Osteocyte (in vitro differentiated cells): Measurements from ENCODE around the gene HENMT1. TPM values are rescaled to one million over a fixed set of nuclear protein-coding genes. Genes with fewer than 3 reads are reported as not detected.
"Not testable (repeated sequence)": the region's sequence is repeated elsewhere in the genome, so short reads cannot be mapped to it uniquely, and the experiment has no call there.

Source experiments
- DNase-seq: peaks from one replicate; pipeline ENCODE4 v3.0.0; 2021; ENCODE audit warnings: mixed read lengths; ENCODE audit not compliant: unreplicated experiment; ENCODE audit errors: extremely low spot score
- H3K27ac Mint-ChIP-seq: one replicate; pipeline ENCODE4 v1.8.0; 2021; ENCODE audit warnings: mild to moderate bottlenecking, mixed read lengths; ENCODE audit not compliant: unreplicated experiment
- H3K27me3 Mint-ChIP-seq: one replicate; pipeline ENCODE4 v1.8.0; 2021; ENCODE audit warnings: mixed read lengths; ENCODE audit not compliant: unreplicated experiment
- H3K36me3 Mint-ChIP-seq: one replicate; pipeline ENCODE4 v1.8.0; 2021; ENCODE audit warnings: mixed read lengths; ENCODE audit not compliant: unreplicated experiment
- H3K4me1 Mint-ChIP-seq: one replicate; pipeline ENCODE4 v1.8.0; 2021; ENCODE audit warnings: mixed read lengths; ENCODE audit not compliant: unreplicated experiment
- H3K4me3 Mint-ChIP-seq: one replicate; pipeline ENCODE4 v1.8.0; 2021; ENCODE audit warnings: mild to moderate bottlenecking, moderate library complexity, mixed read lengths; ENCODE audit not compliant: unreplicated experiment
- H3K9me3 Mint-ChIP-seq: one replicate; pipeline ENCODE4 v1.8.0; 2021; ENCODE audit warnings: mixed read lengths; ENCODE audit not compliant: unreplicated experiment
- CTCF ChIP-seq: fragments of 200-600 bp; sonication (generic); IDR thresholded peaks from 2 replicates; pipeline ENCODE4 v1.5.0; 2021; ENCODE audit warnings: antibody characterized with exemption, mild to moderate bottlenecking, moderate library complexity
- long read RNA-seq: library from polyadenylated mRNA; unstranded; transcript quantifications from one replicate; pipeline ENCODE4 v2.0.0, GENCODE V29; 2021
- total RNA-seq: library from RNA; stranded (reverse); gene quantifications from 2 replicates; pipeline ENCODE4 v1.2.1, GENCODE V29; 2021

Gene HENMT1
- total RNA-seq: 6.8 and 7.2 TPM in 2 replicates
- long read RNA-seq, transcript HENMT1-202 (8 exons, 1,874 nt): minor isoform, 34 of 80 reads
- long read RNA-seq, transcript HENMT1-203 (8 exons, 1,696 nt): major isoform, 35 of 80 reads
- long read RNA-seq, partial matches to known transcripts: 1 of 80 reads
- long read RNA-seq, other reads (novel, unspliced or antisense): 9 of 80 reads

GRCh38 chr1:108661030-108661609 lies at the start of gene HENMT1:
TSS of gene HENMT1 (minus strand) at chr1:108661093. CDS start at chr1:108659884, 1,209 bp downstream.
- Mint-ChIP-seq H3K9me3 (no peaks in the 10 kb centered on the region), H3K4me3 (peak within 1 kb of the TSS; percentile 74), H3K27ac (peak within 1 kb of the TSS; percentile 80), H3K4me1 (peaks cover 5% of the 10 kb centered on the region), H3K36me3 (peaks cover 4% of the 10 kb centered on the region), H3K27me3 (no peaks in the 10 kb centered on the region)
- DNase-seq: peak; percentile 86
- TF ChIP-seq CTCF: no peak

- Mint-ChIP-seq H3K36me3 (no peaks in the 10 kb centered on the region), H3K27ac (no peak overlapping the region), H3K4me1 (peaks cover 21% of the 10 kb centered on the region), H3K27me3 (peaks cover 7% of the 10 kb centered on the region), H3K9me3 (no peaks in the 10 kb centered on the region), H3K4me3 (no peak overlapping the region)
- TF ChIP-seq CTCF: peak; percentile 20
- DNase-seq: no peak
Measured at GRCh38 chr1:108708691-108709660, 48.1 kb upstream of the HENMT1 start.

- H3K36me3 Mint-ChIP-seq: peaks cover under 1% of the 10 kb centered on the region
- peaks cover 29% of the 10 kb centered on the region for H3K4me1 Mint-ChIP-seq
- H3K27ac Mint-ChIP-seq: no peak overlapping the region
- H3K4me3 Mint-ChIP-seq: no peak overlapping the region
- no peak for TF ChIP-seq CTCF
- H3K27me3 Mint-ChIP-seq: no peaks in the 10 kb centered on the region
- no peak for DNase-seq
- no peaks in the 10 kb centered on the region for H3K9me3 Mint-ChIP-seq
Measured at GRCh38 chr1:108706643-108707042, 45.8 kb upstream of the HENMT1 start.

DNA sequence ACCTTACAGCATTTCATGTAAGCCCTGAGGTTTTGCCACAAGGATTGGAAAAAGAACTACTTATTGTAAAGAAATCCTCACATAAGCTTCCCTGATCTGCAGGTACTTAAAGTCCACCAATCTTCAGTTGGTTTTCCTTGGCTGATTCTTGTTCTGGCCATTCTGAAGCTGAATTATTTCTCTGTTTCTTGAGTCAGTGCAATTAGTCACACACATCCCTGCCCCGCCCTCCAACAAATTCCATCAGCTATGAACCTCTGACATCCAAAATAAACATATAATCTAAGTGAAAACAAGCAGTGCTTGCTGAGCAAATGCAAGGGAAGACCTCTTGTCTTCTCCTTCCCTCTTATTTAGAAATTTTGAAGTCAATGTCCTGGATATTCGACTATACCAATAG lies 43.6 kb upstream of the HENMT1 start:
- peak overlapping the region; percentile 32 for H3K27ac Mint-ChIP-seq
- DNase-seq: no peak
- H3K36me3 Mint-ChIP-seq: peaks cover 15% of the 10 kb centered on the region
- H3K27me3 Mint-ChIP-seq: no peaks in the 10 kb centered on the region
- H3K4me1 Mint-ChIP-seq: peaks cover 29% of the 10 kb centered on the region
- no peak for TF ChIP-seq CTCF
- no peak overlapping the region for H3K4me3 Mint-ChIP-seq
- H3K9me3 Mint-ChIP-seq: no peaks in the 10 kb centered on the region

DNA sequence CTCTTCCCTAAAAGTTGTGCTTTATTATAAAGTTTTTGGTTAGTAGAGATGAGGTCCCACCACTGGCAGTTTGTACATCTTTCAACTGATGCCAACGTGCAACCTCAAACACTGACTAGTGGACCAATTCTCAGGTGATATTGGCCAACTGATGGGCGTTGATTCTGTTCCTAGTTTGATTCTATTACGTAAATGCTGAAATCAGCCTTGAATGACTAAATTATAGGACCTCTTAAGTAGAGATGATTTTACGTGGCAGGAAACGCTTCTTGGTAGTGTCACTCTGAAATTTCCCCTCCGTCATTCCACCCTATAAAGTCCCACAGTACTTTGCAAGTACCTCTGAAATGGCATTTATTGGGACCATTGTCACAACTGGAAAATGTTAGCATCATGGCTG lies 43.0 kb upstream of the HENMT1 start:
- H3K27me3 Mint-ChIP-seq: no peaks in the 10 kb centered on the region
- H3K27ac Mint-ChIP-seq: peak overlapping the region; percentile 32

DNA sequence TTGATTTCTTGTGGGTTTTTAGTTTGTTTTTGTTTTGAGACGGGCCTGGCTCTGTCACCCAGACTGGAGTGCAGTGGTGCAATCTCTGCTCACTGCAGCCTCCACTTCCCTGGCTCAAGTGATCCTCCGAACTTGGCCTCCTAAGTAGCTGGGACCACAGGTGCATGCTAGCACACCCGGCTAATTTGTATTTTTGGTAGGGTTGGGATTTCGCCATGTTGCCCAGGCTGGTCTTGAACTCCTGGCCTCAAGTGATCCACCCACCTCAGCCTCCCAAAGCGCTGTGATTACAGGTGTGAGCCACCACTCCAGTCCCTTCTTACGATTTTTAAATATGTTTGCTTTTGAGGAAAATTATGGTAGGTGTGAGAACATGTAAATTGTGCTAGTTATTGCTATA lies 41.2 kb upstream of the HENMT1 start:
- H3K27ac Mint-ChIP-seq, H3K9me3 Mint-ChIP-seq, DNase-seq, H3K4me3 Mint-ChIP-seq, H3K27me3 Mint-ChIP-seq: not testable (repeated sequence)
- peaks cover 24% of the 10 kb centered on the region for H3K4me1 Mint-ChIP-seq
- peaks cover 37% of the 10 kb centered on the region for H3K36me3 Mint-ChIP-seq

More for the DNA sequence above, 43.0 kb upstream of the HENMT1 start:
- no peaks in the 10 kb centered on the region for H3K9me3 Mint-ChIP-seq
- H3K4me1 Mint-ChIP-seq: peaks cover 29% of the 10 kb centered on the region
- no peak for TF ChIP-seq CTCF
- no peak overlapping the region for H3K4me3 Mint-ChIP-seq
- DNase-seq: no peak
- peaks cover 21% of the 10 kb centered on the region for H3K36me3 Mint-ChIP-seq
